HCT116 (cell line): ENCODE results near the gene NME9. TPM values are rescaled to one million over a fixed set of nuclear protein-coding genes. Genes with fewer than 3 reads are reported as not detected.

Source experiments
- ATAC-seq: fragments of 200-7000 bp; cut with Tn5 transposase; 2 replicates; pipeline ENCODE4 v1.9.1; 2020; ENCODE audit warnings: mild to moderate bottlenecking, moderate library complexity
- BruUV-seq: library from RNA; stranded (reverse); fragments of 400-500 nt; replicated peaks from 2 replicates; lab custom pipeline; 2021; lab: Mats Ljungman, UMichigan
- CTCF ChIA-PET: fragments of 300-600 bp; sonication (Branson Sonifier 250); formaldehyde crosslinking; loops from one replicate; lab custom pipeline; 2021; ENCODE audit warnings: antibody characterized with exemption; lab: Charles Lee
- POLR2A ChIA-PET: fragments of 300-600, 350-600 bp; sonication (Branson Sonifier 250); formaldehyde crosslinking; loops from one replicate; lab custom pipeline; 2021; ENCODE audit warnings: antibody characterized with exemption; lab: Charles Lee
- RAD21 ChIA-PET, 2 experiments: fragments of 300-600 bp; sonication (Branson Sonifier 250); formaldehyde crosslinking; loops; one replicate each; lab custom pipeline; 2023; ENCODE audit warnings: low total read pairs in 2 of 2; ENCODE audit not compliant: uncharacterized antibody in 2 of 2, unreplicated experiment in 2 of 2, low non-redundant PET in 1 of 2; lab: Charles Lee
- DNase-seq: peaks from one replicate; pipeline ENCODE4 v3.0.0-alpha.2; 2010; ENCODE audit warnings: low read depth, low spot score
- H2AFZ ChIP-seq: fragments of 200-600 bp; shearing (Covaris generic), sonication (generic); 2 replicates; pipeline ENCODE4 v1.6.1; 2017; ENCODE audit warnings: low read depth, mixed run types, mixed read lengths, antibody characterized with exemption, low read length; ENCODE audit not compliant: poor library complexity, severe bottlenecking
- H3K27ac ChIP-seq: 2 replicates; pipeline ENCODE4 v1.5.1; 2012; ENCODE audit warnings: low read depth, low read length
- H3K27me3 ChIP-seq: fragments of 200-600 bp; sonication (generic); 2 replicates; pipeline ENCODE4 v1.6.1; 2016; ENCODE audit warnings: mixed run types, low read length, mixed read lengths; ENCODE audit not compliant: insufficient read depth
- H3K36me3 ChIP-seq, 2 experiments: fragments of 200-500 bp in 1 of 2; fragments of 200-600 bp in 1 of 2; sonication (Bioruptor generic) in 1 of 2; sonication (generic) in 1 of 2; 2 replicates each; pipeline versions ENCODE4 v1.5.1 to v1.6.1; 2014 to 2016; ENCODE audit warnings: low read length in 2 of 2, inconsistent platforms in 1 of 2, mixed read lengths in 1 of 2, mixed run types in 1 of 2; ENCODE audit not compliant: insufficient read depth in 2 of 2, control insufficient read depth in 1 of 2
- H3K4me1 ChIP-seq, 2 experiments: fragments of 200-600 bp in 1 of 2; sonication (generic) in 1 of 2; 2 replicates each; pipeline versions ENCODE4 v1.5.1 to v1.6.1; 2012 to 2017; ENCODE audit warnings: low read length in 2 of 2, inconsistent platforms in 1 of 2, mild to moderate bottlenecking in 1 of 2, mixed read lengths in 1 of 2, mixed run types in 1 of 2, moderate library complexity in 1 of 2; ENCODE audit not compliant: insufficient read depth in 2 of 2, control insufficient read depth in 1 of 2
- H3K4me2 ChIP-seq: fragments of 200-600 bp; sonication (generic); 2 replicates; pipeline ENCODE4 v1.6.1; 2017; ENCODE audit warnings: mixed run types, low read length, mixed read lengths
- H3K4me3 ChIP-seq, 2 experiments: fragments of 200-600 bp in 1 of 2; sonication (generic) in 1 of 2; replicated peaks in 1 of 2; 2 replicates each; pipeline ENCODE4 v1.5.1; 2011 to 2016; ENCODE audit warnings: low read length in 2 of 2, control low read depth in 1 of 2, low read depth in 1 of 2, mild to moderate bottlenecking in 1 of 2, mixed read lengths in 1 of 2, mixed run types in 1 of 2
- H3K79me2 ChIP-seq: fragments of 200-600 bp; sonication (generic); 2 replicates; pipeline ENCODE4 v1.6.1; 2017; ENCODE audit warnings: mild to moderate bottlenecking, mixed run types, low read length, moderate library complexity, mixed read lengths; ENCODE audit not compliant: insufficient read depth
- H3K9ac ChIP-seq: fragments of 200-600 bp; sonication (generic); 2 replicates; pipeline ENCODE4 v1.6.1; 2016; ENCODE audit warnings: low read length, mixed read lengths
- H3K9me2 ChIP-seq: fragments of 200-600 bp; sonication (generic), shearing (Covaris generic); 2 replicates; pipeline ENCODE4 v1.6.1; 2017; ENCODE audit warnings: mixed run types, mild to moderate bottlenecking, moderate library complexity; ENCODE audit not compliant: insufficient read depth
- H3K9me3 ChIP-seq, 2 experiments: fragments of 200-500 bp in 1 of 2; fragments of 200-600 bp in 1 of 2; sonication (Bioruptor generic) in 1 of 2; sonication (generic) in 1 of 2; 2 replicates each; pipeline ENCODE4 v1.6.1; 2014 to 2017; ENCODE audit warnings: low read length in 2 of 2, mixed read lengths in 2 of 2, inconsistent platforms in 1 of 2, low read depth in 1 of 2, mild to moderate bottlenecking in 1 of 2, mixed run types in 1 of 2, moderate library complexity in 1 of 2; ENCODE audit not compliant: control insufficient read depth in 1 of 2, insufficient read depth in 1 of 2
- H4K20me1 ChIP-seq: fragments of 200-600 bp; sonication (generic), shearing (Covaris generic); 2 replicates; pipeline ENCODE4 v1.6.1; 2017; ENCODE audit warnings: mixed run types, mild to moderate bottlenecking, moderate library complexity; ENCODE audit not compliant: insufficient read depth
- CEBPB ChIP-seq: IDR thresholded peaks from 2 replicates; pipeline ENCODE4 v1.6.1; 2012; ENCODE audit warnings: low read depth
- EZH2 ChIP-seq: fragments of 200-600 bp; sonication (generic); IDR thresholded peaks from 2 replicates; pipeline ENCODE4 v1.6.1; 2017; ENCODE audit warnings: antibody characterized with exemption, mixed run types
- JUND ChIP-seq: IDR thresholded peaks from 2 replicates; pipeline ENCODE4 v1.6.1; 2012
- REST ChIP-seq: IDR thresholded peaks from 2 replicates; pipeline ENCODE4 v1.6.1; 2012; ENCODE audit warnings: low read depth
- SIN3A ChIP-seq: IDR thresholded peaks from 2 replicates; pipeline ENCODE4 v1.6.1; 2012; ENCODE audit warnings: low read depth
- SRF ChIP-seq: IDR thresholded peaks from 2 replicates; pipeline ENCODE4 v1.6.1; 2012; ENCODE audit warnings: low read depth
- TCF7L2 ChIP-seq: IDR thresholded peaks from 2 replicates; pipeline ENCODE4 v1.7.0; 2011; ENCODE audit warnings: borderline replicate concordance, inconsistent platforms; ENCODE audit not compliant: insufficient read depth, insufficient read length; ENCODE audit errors: extremely low read depth
- ZBTB33 ChIP-seq: IDR thresholded peaks from 2 replicates; pipeline ENCODE4 v1.6.1; 2011; ENCODE audit warnings: mild to moderate bottlenecking, low read length, moderate library complexity; ENCODE audit not compliant: insufficient replicate concordance; ENCODE audit errors: extremely low read depth
- ZFX ChIP-seq: fragments of 450-650 bp; IDR thresholded peaks from 2 replicates; pipeline ENCODE4 v1.6.1; 2017
- ZNF274 ChIP-seq: fragments of 200-500 bp; sonication (Bioruptor generic); IDR thresholded peaks from 2 replicates; pipeline ENCODE4 v1.6.1; 2014; ENCODE audit warnings: mild to moderate bottlenecking, low read depth, low read length, inconsistent platforms
- intact Hi-C: fragments of 100-400 bp; cut with micrococcal nuclease; formaldehyde crosslinking; loops from 2 replicates; pipeline ENCODE4 v1.10.0; 2022
- total RNA-seq: library from RNA; stranded (reverse); gene quantifications from one replicate; pipeline ENCODE4 v1.2.1, GENCODE V29; 2021; ENCODE audit not compliant: unreplicated experiment
- TF ChIP-seq, protein P1 (sequence below): IDR thresholded peaks from 2 replicates; pipeline ENCODE4 v1.6.1; 2012

The NME9 gene
- total RNA-seq, 1 experiment from 2014 or later: 0.79 TPM

DNA sequence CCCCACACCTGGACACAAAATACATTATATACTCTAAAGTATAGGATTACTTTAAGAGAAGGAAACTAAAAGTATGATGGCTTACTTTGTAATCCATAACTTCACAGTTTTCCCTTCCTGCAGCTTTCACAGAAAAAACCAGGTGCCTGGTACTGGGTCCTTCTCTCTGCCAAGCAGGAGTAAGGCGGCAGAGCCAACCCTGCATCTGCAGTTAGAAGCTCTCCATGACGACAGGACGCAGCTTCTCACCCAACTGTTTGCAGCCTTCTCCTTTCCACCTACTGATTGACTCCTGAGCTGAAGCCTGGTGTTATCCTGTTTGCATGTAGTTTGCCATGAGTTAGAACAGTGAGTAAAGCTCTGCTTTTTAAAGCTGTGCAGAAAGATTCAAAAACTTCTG, 25.4 kb upstream of the NME9 start (continued):
- TF ChIP-seq ZBTB33: no peak
- TF ChIP-seq SRF: no peak
- no peak for TF ChIP-seq SIN3A

- no peak overlapping the region for H3K9ac ChIP-seq
- no peaks in the 10 kb centered on the region for H3K9me3 ChIP-seq
- no peak for ATAC-seq
- intact Hi-C loops: no loop called here
- no peaks in the 10 kb centered on the region for H3K27me3 ChIP-seq
- BruUV-seq: no TSS peak
- POLR2A ChIA-PET: no interaction called here
- no peaks in the 10 kb centered on the region for H3K79me2 ChIP-seq
- H3K4me3 ChIP-seq: no peak overlapping the region
- H3K4me2 ChIP-seq: no peak overlapping the region
- RAD21 ChIA-PET: no interaction called here
- CTCF ChIA-PET: no interaction called here
- H3K27ac ChIP-seq: no peak overlapping the region
- no peak for DNase-seq
- TF ChIP-seq ZNF274 (no peak), ZFX (no peak), CEBPB (no peak), REST (no peak), EZH2 (no peak), JUND (no peak), TCF7L2 (no peak)
- TF ChIP-seq, protein P1, sequence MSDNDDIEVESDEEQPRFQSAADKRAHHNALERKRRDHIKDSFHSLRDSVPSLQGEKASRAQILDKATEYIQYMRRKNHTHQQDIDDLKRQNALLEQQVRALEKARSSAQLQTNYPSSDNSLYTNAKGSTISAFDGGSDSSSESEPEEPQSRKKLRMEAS: no peak
- no peaks in the 10 kb centered on the region for H3K36me3 ChIP-seq
- H3K9me2 ChIP-seq: no peaks in the 10 kb centered on the region
- H4K20me1 ChIP-seq: no peaks in the 10 kb centered on the region
- H2AFZ ChIP-seq: no peak overlapping the region
- peaks cover 0 to 2% of the 10 kb centered on the region in 2 experiments; a peak in 2 of 4 replicates for H3K4me1 ChIP-seq
Observed at GRCh38 chr3:138354376-138354775, 24.7 kb upstream of the NME9 start.
